GM18505 (cell line): Measurements from ENCODE around the gene BMAL1.

Experiments used
- ATAC-seq: cut with Tn5 transposase; IDR thresholded peaks from one replicate; pipeline ENCODE4 v1.9.1; 2021; ENCODE audit not compliant: unreplicated experiment
- POLR2A ChIP-seq: IDR thresholded peaks from 4 replicates; pipeline ENCODE4 v1.6.1; 2011; ENCODE audit warnings: borderline replicate concordance; ENCODE audit not compliant: insufficient read depth, insufficient read length; ENCODE audit errors: extremely low read depth

Gene BMAL1

DNA sequence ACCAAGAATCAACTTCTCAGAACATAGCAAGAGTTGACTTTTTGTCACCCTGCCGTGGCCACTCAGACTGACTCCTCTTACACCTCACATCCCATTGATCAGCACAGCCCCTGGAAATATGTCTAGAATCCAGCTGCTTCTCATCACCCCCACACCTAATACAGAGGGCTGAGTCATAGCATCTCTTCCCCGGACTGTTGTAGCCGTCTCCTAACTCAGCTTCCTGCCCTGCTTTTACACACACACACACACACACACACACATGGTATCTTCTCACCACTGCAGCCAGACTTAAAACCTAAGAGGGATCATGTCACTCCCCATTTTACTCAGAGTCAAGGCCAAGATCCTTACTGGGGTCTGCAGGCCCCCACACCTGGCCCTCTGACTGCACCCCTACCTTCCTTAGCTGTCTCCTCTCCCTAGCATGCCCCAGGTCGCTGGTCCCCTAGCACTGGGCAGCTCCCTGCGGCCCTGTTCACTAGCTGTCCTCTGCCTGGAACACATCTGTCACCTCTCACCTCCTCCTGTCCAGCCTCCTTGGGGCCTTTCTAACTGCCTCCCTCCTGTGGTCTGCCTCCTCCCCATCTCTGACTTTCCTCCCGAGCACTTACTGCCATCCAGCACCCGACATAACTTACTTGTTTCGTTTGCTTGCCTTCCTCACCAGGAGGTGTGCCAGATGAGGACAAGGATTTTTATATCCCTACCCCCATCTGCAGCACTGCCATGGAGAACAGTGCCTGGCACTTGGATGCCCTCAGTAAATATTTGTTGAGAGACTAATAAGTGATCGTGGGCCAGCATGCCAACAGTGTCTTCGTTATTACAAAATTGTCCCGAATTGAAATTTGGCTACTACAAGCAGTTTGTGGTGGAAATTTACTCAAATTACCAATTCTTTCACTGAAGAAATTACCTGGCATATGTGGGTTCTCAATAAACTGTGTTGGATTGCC, 61.9 kb downstream of the BMAL1 start:
- ATAC-seq = no peak
- TF ChIP-seq POLR2A = no peak

DNA sequence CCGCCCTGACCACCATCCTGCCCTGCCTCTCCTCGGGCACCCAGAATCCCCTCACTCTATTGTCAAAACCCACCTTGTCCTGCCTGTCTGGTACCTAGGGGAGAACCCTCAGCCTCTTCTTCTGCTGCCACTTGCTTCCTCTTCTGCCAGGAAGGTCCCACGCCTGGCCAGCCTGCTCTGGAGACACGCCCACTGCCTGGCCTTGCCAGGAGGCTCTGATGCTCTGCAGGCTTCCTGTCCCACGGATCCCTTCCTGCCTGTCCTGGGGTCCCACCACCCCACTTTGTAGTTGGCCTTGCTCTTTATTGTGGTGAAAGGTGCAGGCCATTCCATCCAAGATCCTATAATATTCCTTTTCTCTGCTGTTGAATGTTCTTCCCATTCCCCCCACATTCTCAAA, 63.4 kb downstream of the BMAL1 start:
- no peak for ATAC-seq
- TF ChIP-seq POLR2A = no peak

DNA sequence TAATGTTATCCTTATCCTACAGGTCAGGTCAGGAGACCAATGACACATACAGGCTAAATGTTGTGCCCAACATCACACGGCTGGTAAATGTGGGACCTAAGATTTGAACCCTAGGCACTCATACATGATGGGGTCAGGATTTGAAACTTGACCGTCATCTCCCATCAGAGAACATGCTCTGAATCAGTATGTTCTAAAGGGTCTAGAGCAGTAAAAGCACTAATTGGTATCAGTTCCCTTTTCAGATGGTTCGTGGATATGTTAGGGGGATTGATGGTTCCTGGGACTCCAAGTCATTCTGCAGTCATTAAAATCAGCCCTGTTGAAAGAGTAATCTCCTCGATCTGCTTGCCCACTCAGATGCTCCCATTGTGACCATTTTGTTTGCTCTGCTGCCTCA, 65.5 kb downstream of the BMAL1 start:
- TF ChIP-seq POLR2A = no peak
- ATAC-seq = peak; percentile 49

- peak; percentile 45 for ATAC-seq
- no peak for TF ChIP-seq POLR2A
Observed at GRCh38 chr11:13343931-13344717, 66.5 kb downstream of the BMAL1 start.

- no peak for TF ChIP-seq POLR2A
- ATAC-seq = no peak
Observed at GRCh38 chr11:13344818-13345217, 67.2 kb downstream of the BMAL1 start.

- TF ChIP-seq POLR2A = no peak
- no peak for ATAC-seq
Observed at GRCh38 chr11:13346470-13346869, 68.9 kb downstream of the BMAL1 start.

DNA sequence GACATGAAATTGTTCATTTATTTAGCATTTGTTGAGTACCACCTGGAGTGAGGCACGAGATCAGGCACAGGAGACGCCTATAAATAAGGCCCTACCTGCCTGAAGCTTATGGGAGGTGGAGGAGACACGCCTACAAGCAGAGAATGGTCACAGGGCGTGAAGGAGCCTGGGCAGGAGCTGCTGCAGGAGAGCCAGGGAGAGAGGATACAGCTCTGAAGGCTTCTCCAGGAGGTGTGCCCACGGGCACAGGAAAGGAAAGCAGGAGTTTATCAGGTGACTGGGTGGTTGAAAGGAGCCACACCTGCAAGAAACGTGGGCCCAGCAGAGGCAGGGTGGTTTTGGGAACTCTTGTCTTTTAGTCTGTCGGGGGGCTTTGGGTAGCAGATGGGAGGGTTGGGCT, 70.3 kb downstream of the BMAL1 start:
- no peak for TF ChIP-seq POLR2A
- no peak for ATAC-seq

DNA sequence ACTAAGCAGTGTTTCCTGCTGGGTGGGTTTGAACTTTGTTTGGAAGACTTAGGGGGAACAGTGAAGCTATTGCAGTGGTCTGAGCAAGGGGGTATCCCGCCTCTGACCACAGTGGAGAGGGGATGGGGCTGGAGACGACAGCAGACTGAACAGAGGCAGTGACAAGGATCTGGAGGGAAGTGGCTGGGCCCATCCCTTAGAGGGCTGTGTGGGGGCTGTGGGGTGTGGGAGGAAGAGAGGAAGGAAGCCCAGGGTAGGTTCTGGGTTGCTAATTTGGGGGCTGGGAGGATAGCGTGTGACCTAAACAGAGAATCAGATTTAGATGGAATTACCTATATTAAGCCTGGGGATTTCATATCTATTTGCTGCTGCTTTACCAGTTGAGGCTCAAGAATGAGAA, 70.7 kb downstream of the BMAL1 start:
- TF ChIP-seq POLR2A = no peak
- ATAC-seq = no peak

DNA sequence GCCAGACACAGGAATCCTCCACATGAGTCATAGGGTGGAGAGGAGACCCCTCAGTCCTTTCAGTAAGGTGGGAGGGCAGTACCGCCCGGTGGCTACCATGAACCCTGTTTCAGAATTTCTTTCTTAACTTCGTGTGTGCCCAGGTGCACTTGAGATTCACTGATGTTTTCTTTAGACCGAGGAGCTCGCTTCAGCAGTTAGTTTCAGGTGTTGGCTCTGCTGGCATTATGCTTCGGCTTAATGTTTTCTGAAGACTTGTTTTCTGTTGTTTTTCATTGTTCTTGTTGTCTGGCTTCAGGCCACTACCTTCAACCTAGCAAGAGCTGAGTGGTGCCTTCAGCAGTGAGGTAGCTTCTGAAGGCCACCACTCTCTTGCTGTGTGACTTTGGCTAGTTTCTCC, 71.5 kb downstream of the BMAL1 start:
- no peak for ATAC-seq
- no peak for TF ChIP-seq POLR2A

DNA sequence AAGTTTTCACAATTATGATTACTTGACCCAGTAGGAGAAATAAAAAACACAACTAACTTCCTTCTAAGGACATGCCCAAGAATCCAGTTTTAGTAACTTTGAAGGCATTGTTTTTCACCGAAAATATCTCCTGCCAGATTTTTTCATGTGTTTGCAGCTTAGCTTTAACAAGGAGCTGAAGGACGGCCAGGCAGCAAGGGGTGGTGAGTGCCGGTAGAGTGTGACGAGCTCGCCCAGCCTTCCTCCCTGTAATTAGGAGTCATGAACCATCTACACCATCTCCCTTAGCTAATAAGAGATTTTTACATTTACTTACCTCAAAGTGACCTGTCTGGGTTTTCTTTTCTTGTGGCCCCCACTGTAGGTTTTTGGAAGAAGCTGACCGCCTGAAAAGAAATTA, 72.0 kb downstream of the BMAL1 start:
- no peak for TF ChIP-seq POLR2A

DNA sequence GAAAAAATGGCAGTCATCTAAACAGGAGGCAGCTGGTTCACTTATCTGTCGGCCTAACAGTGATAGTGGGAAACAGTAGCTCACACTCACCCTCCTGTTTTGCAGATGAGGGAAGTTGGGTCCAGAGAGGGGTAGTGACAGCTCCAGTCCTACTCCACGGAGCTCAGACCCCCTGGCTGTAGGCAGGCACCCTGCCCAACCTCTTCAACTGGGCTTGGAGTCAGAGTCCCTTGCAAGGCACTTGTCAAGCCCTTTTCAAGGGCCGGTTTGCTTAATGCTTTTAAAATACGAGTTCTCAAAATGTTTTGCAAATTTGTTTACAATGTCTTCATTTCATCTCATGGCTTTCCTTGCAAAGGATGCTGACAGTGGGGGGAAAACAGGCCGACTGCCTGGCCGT, 75.1 kb downstream of the BMAL1 start:
- ATAC-seq = no peak
- no peak for TF ChIP-seq POLR2A

More for the DNA sequence above, 72.0 kb downstream of the BMAL1 start:
- ATAC-seq = no peak

DNA sequence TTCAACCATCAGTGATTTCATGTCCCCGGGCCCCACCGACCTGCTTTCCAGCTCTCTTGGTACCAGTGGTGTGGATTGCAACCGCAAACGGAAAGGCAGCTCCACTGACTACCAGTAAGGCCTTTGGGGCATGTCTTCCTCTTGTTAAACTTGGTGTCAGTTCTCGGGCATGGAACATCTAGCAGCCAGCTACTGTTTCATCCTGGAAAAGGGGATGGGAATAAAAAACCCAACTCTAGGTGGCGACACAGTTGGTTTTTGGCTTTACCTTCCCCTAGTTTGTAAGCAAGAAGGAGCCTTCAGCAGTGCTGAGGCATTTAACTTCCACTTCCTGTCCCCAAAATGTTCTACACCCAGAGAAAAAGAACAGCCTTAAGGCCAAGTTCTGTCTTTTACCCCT, 76.7 kb downstream of the BMAL1 start:
- no peak for TF ChIP-seq POLR2A
- no peak for ATAC-seq

GRCh38 chr11:13355191-13355590, 77.6 kb downstream of the BMAL1 start:
- no peak for TF ChIP-seq POLR2A
- no peak for ATAC-seq

GRCh38 chr11:13357232-13357631, 79.6 kb downstream of the BMAL1 start:
- TF ChIP-seq POLR2A = no peak
- no peak for ATAC-seq
